Sciatic nerve (tissue), 2 donors: ENCODE results near the gene TSPAN32. TPM values are rescaled to one million over a fixed set of nuclear protein-coding genes. Genes with fewer than 3 reads are reported as not detected.
A peak's percentile ranks its signal among the peaks of the same experiment; 100 is the strongest.

ENCODE experiments used
- ATAC-seq: fragments of 200-7000 bp; cut with Tn5 transposase; one replicate; pipeline ENCODE4 v1.9.1; 2020; ENCODE audit warnings: mild to moderate bottlenecking, moderate library complexity
- DNase-seq: peaks from one replicate; pipeline ENCODE4 v3.0.0-alpha.2; 2020; ENCODE audit warnings: low spot score
- intact Hi-C: fragments of 100-400 bp; cut with DNase I; formaldehyde crosslinking; loops from one replicate; pipeline ENCODE4 v1.14.2; 2022
- total RNA-seq: library from RNA; stranded (reverse); fragmentation: NEBNext Ultra II Directional; extraction: Animal tissue kit (Norgen Biotek cat#: 25700); gene quantifications from one replicate; pipeline ENCODE4 v1.2.1, GENCODE V29; 2021
- donor health status: DM: no; HTN: no; CAD: no.
- donor health status: DM: no; HTN: no; CAD: no.

TSPAN32 gene
- total RNA-seq, 1 donor from 2014 or later = 7.3 TPM

- intact Hi-C loops = loop anchor here (5.0 to 10.0 kb wide), 4 partner anchors 68 to 1475 kb away; partner anchors contain the start of genes CD151 and CD81
Measured at GRCh38 chr11:2309251-2310072, 7.6 kb downstream of the TSPAN32 start.

DNA sequence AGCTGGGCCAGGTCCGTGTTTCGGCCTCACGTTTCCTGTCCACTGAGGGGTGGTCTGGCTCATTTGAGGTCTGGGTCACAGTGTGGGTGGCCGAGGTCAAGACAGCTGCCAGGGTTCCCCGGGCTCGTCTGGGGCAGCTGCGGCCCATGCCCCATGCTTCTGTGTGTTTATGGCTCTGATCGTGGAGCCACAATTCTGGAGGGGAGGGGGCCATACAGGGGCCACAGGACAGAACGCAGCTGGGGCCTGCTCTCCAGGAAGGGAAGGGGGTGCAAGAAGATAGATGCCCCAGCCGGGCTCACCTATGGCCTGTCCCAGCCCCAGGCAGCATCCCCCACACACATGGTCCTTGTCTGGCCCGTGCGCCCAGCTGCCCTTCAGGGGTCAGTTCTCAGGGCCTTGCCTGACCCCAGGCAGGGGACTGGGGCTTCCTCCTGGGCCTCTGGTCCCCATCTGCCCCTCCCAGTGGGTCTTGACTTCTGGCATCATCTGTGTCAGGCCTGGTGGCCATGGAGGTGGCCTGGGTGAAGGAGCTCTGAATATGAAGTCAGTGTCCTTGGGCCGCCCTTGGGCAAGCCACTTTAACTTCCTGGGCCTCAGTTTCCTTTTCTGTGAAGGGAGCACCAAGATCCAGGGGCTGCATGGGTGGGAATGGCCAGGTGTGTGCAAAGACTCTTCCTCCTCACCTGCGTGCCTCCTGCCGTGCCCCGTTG is 8.4 kb downstream of the TSPAN32 start:
- ATAC-seq (no peak), DNase-seq (no peak)
- intact Hi-C loops = loop anchor here (10.0 kb wide), 1 partner anchor 1475 kb away; the partner anchor contains the start of gene CD151

More at GRCh38 chr11:2309251-2310072, 7.6 kb downstream of the TSPAN32 start:
- ATAC-seq = no peak
- peak; percentile 56 for DNase-seq

DNA sequence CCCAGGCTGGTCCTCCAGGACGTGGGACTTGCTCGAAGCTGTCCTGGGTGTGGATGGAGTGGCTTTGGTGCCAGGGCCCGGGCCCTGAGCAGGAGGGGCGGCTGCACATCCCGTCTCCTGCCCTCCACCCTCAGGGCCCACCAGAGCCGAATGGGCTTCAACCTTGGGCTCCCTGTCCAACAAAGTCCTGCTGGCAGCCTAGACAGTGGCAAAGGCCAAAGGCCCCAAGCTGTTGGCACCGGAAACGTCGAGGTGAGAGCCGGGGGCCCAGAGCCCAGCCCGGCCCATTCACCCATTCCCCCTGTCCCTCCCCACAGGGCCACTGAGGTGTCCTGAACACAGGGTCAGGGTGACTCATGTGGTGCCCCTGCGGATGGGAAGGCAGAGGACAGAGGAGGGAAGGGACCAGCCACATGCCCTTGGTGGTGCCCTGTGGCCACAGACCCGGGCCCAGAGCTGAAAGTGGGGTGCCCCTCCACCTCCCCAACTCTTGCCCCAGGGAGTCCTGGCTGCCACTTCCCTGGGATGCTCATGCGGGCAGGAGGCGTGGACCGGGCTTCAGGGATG is 9.1 kb downstream of the TSPAN32 start:
- DNase-seq (no peak), ATAC-seq (no peak)
- intact Hi-C loops = loop anchor here (10.0 kb wide), 1 partner anchor 1476 kb away; the partner anchor contains the start of gene CD151

- ATAC-seq = no peak
- peak; percentile 53 for DNase-seq
- intact Hi-C loops = loop anchor here (10.0 kb wide), 1 partner anchor 1477 kb away; the partner anchor contains the start of gene CD151
Measured at GRCh38 chr11:2311353-2312133, 9.7 kb downstream of the TSPAN32 start.

GRCh38 chr11:2312232-2313042 is 10.6 kb downstream of the TSPAN32 start:
- ATAC-seq (peak; percentile 22), DNase-seq (peak; percentile 80)

GRCh38 chr11:2313051-2313951 is 11.5 kb downstream of the TSPAN32 start:
- peak; percentile 63 for DNase-seq
- no peak for ATAC-seq
- intact Hi-C loops = loop anchor here (10.0 kb wide), 1 partner anchor 1478 kb away; the partner anchor contains the start of gene CD151

More at GRCh38 chr11:2312232-2313042, 10.6 kb downstream of the TSPAN32 start:
- intact Hi-C loops = loop anchor here (10.0 kb wide), 1 partner anchor 1478 kb away; the partner anchor contains the start of gene CD151

DNA sequence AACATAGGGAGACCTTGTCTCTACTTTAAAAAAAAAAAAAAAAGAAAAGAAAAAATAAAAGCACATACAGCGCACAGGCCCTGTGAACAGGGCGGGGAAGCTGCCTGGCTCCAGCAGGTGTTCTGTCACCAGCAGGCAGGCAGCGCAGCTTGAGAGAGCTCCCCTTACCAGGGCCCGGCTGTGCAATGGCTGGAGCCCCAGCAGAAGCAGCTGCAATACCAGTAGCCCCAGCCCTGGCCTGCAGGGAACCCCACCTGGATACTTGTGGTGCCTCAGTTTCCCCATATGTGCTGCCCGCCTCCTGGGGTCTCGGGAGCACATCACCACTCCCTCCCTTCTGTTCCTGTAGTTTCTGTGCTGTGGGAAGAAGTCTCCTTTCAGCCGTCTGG is 12.3 kb downstream of the TSPAN32 start:
- DNase-seq = no peak
- intact Hi-C loops = loop anchor here (10.0 kb wide), 1 partner anchor 1479 kb away; the partner anchor contains the start of gene CD151
- no peak for ATAC-seq

DNA sequence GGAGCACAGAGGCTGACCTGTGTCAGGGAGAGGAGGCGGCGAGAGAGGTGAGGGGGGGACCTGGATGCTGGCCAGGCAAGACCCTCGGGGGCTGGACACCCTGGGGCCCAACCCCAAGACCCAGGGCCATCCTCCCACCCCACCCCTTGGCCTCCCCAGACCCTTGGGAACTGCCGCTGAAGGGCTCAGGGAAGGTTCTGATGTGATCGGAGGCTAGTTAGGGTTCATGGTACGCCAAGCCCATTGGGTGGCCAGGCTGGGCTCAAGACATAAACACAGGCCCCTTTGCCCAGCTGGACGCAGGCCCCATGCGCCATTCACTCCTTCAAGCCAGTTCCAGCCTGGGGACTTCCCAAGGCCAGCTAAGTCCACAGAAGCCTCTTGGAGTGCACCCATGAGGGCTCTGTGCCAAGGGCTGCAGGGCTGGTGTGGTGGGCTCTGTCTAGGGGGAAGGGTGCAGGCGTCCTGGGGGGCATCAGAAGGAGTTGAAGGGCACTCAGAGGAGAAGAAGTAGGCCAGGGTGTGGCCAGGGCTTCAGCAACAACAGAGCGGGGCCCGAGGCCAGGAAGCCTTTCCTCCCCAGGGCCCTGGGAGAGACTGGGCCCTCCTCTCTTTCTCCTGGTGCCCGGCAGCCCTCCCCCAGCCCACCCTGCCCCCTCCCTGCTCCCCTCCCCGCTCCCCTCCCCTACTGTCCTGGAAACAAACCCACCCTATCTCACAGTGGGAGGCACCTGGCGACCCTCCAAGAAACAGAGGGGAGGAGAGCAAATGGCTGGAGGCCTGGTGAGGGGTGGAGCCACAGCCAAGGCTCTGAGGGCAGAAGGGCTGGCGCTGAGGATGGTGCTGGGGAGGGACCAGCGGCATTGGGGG is 12.9 kb downstream of the TSPAN32 start:
- intact Hi-C loops = loop anchor here (10.0 kb wide), 1 partner anchor 1480 kb away; the partner anchor contains the start of gene CD151
- DNase-seq (peak; percentile 96), ATAC-seq (peak; percentile 88)

GRCh38 chr11:2315395-2316168 is 13.8 kb downstream of the TSPAN32 start:
- DNase-seq (peak; percentile 64), ATAC-seq (peak; percentile 7)
- intact Hi-C loops = loop anchor here (10.0 kb wide), 1 partner anchor 1481 kb away; the partner anchor contains the start of gene CD151

- DNase-seq = no peak
- ATAC-seq = no peak
- intact Hi-C loops = loop anchor here (10.0 kb wide), 1 partner anchor 1482 kb away; the partner anchor contains the start of gene CD151
Measured at GRCh38 chr11:2316169-2316962, 14.6 kb downstream of the TSPAN32 start.

GRCh38 chr11:2316963-2317244 is 15.1 kb downstream of the TSPAN32 start:
- ATAC-seq = no peak
- intact Hi-C loops = loop anchor here (10.0 kb wide), 1 partner anchor 1482 kb away; the partner anchor contains the start of gene CD151
- no peak for DNase-seq

- intact Hi-C loops = loop anchor here (10.0 kb wide), 1 partner anchor 1483 kb away; the partner anchor contains the start of gene CD151
- peak; percentile 48 for DNase-seq
- ATAC-seq = no peak
Measured at GRCh38 chr11:2317354-2318050, 15.7 kb downstream of the TSPAN32 start.

GRCh38 chr11:2318123-2318522 is 16.3 kb downstream of the TSPAN32 start:
- ATAC-seq = no peak
- intact Hi-C loops = loop anchor here (10.0 kb wide), 1 partner anchor 1483 kb away; the partner anchor contains the start of gene CD151
- no peak for DNase-seq
